ENCODE measurements around the gene EEF1AKMT3.

Gene EEF1AKMT3

DNA sequence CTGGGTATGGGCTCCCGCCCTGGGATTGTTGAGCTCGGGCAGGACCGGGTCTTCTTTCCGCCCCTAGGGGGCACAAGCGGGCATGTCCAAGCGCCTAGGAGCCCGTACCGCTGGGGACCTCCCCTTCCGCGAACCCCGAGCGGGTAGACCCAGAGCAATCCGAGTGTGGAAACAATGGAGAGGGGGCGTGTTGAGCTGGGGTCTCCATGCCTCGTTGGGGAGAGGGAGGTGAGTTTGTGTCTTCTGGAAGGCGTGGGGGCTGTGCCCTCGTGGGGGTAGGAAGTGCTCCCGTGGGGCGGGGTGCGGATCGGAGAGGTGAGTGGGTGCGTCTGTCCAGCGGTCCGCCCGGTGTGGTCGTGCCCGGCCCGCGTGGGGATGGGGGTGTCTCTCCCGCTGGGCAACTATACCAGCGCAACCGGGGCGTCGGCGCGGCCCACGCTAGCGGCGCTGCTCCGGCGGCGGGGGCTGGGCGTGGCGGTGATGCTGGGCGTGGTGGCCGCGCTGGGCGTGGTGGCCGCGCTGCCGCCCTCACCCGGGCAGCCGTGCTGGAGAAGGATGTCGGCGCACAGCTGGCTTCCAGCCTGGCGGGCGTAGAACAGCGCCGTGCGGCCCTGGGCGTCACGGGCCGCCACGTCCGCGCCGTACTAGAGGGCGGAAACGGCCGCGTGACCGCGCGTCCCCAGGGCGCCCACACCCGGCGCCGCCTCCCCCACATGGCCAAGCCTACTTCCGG, 46.1 kb upstream of the EEF1AKMT3 start:
- TF ChIP-seq CTCF (IDR thresholded peaks at IDR 0.05; ENCODE audit: low read depth, low read length) = peak; percentile 94
- peak overlapping the region; percentile 88 for H3K4me3 ChIP-seq (ENCODE audit: low read depth, low read length)

DNA sequence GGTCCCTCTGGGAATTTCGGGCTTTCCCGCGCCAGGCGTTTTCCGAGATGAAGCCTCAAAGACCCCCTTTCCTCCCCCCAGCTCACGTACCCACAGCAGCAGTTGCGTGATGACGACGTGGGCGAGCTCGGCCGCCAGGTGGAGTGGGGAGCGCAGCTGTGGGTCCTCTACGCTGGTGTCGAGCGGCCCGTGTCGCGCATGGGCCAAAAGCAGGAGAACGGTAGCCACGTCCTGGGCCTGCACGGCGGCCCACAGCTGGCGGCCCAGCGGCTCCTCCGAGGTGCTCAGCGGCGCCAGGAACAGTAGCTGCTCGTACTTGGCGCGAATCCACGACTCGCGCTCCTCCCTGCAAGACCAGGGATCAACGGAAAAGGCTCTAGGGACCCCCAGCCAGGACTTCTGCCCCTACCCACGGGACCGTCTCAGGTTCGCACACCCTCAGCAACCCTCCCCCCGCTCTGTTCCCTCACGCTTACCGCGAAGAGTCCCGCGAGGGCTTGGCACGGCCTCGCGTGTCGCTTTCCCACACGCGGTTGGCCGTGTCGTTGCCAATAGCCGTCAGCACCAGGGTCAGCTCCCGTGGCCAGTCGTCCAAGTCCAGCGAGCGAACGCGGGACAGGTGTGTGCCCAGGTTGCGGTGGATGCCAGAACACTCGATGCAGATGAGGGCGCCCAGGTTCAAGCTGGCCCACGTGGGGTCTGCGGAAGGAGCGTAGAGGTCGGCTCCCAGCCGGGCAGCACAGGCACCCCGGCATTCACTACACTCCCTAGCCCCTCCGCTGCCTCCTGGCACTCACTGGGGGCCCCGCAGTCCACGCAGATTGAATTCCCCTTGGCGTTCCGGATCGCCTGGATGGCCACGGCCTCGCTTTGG, 45.3 kb upstream of the EEF1AKMT3 start:
- H3K4me3 ChIP-seq (ENCODE audit: low read depth, low read length) = peak overlapping the region; percentile 88
- TF ChIP-seq CTCF (IDR thresholded peaks at IDR 0.05; ENCODE audit: low read depth, low read length) = peak; percentile 39

- no peak for TF ChIP-seq CTCF (IDR thresholded peaks at IDR 0.05; ENCODE audit: low read depth, low read length)
- H3K4me3 ChIP-seq (ENCODE audit: low read depth, low read length) = no peak overlapping the region
These were observed 44.5 kb upstream of the EEF1AKMT3 start for GRCh38 chr12:57727758-57728395.

- no peak for TF ChIP-seq CTCF (IDR thresholded peaks at IDR 0.05; ENCODE audit: low read depth, low read length)
- H3K4me3 ChIP-seq (ENCODE audit: low read depth, low read length) = no peak overlapping the region
These were observed 43.0 kb upstream of the EEF1AKMT3 start for GRCh38 chr12:57729321-57729844.

- H3K4me3 ChIP-seq (ENCODE audit: low read depth, low read length) = no peak overlapping the region
- TF ChIP-seq CTCF (IDR thresholded peaks at IDR 0.05; ENCODE audit: low read depth, low read length) = no peak
These were observed 41.9 kb upstream of the EEF1AKMT3 start for GRCh38 chr12:57730336-57731067.

DNA sequence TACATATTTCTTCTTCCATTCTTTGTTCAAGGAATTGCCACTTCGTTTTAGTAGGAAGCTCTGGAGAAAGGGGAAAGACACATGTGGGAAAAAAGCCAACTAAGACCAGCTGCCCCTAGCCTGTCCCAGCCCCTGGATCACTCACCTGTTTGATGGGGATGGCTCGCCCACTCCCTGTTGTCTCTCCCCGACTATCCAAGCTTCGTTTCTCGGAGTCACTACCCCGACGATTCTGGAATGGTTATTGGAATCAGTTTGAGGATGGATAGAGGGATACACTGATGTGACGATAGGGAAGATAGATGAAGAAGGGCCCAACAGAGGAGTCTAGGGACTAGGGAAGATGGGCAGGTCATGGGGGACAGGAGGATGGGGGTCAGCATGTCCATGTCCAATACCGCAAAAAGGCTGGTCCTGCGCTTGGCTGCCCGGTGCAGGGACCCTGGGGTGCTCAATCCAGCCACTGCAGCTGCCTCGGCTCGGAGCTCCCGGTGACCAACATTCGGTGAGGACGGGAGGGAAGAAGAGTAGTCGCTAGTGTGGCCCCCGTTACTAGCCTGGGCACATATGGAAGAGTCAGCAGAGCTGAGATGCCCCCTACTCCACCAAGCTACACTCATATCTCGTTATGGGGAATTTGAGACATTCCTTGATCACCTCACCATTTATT, 40.9 kb upstream of the EEF1AKMT3 start:
- no peak for TF ChIP-seq CTCF (IDR thresholded peaks at IDR 0.05; ENCODE audit: low read depth, low read length)
- H3K4me3 ChIP-seq (ENCODE audit: low read depth, low read length) = no peak overlapping the region

All from WI38 (cell line).